CD14-positive monocyte (primary cell): ENCODE measurements around the gene EYS. TPM values are rescaled to one million over a fixed set of nuclear protein-coding genes. Genes with fewer than 3 reads are reported as not detected.

Experiments used
- DNase-seq, 3 donors: peaks; one replicate each; pipeline ENCODE4 v3.0.0-alpha.2; 2011 to 2022
- H2AFZ ChIP-seq: 2 replicates; pipeline ENCODE4 v1.6.0; 2012; ENCODE audit warnings: mild to moderate bottlenecking, low read depth, low read length, inconsistent platforms; ENCODE audit not compliant: insufficient read depth, poor library complexity, severe bottlenecking
- H3K27ac ChIP-seq, 2 donors: 1 replicate in 1 of 2; 2 replicates in 1 of 2; pipeline ENCODE4 v1.5.1; 2012 to 2013; ENCODE audit warnings: low read length in 2 of 2, control low read depth in 1 of 2, inconsistent platforms in 1 of 2, low read depth in 1 of 2, mild to moderate bottlenecking in 1 of 2
- H3K27me3 ChIP-seq, 2 donors: one replicate each; pipeline versions ENCODE4 v1.6.0 to v1.6.1; 2011 to 2013; ENCODE audit warnings: low read length in 2 of 2; ENCODE audit not compliant: control insufficient read depth in 2 of 2, insufficient read depth in 2 of 2
- H3K36me3 ChIP-seq, 2 donors: replicated peaks in 1 of 2; 1 replicate in 1 of 2; 2 replicates in 1 of 2; pipeline versions ENCODE4 v1.5.1 to v1.6.1; 2012 to 2013; ENCODE audit warnings: low read length in 2 of 2, control low read depth in 1 of 2, inconsistent platforms in 1 of 2, mild to moderate bottlenecking in 1 of 2; ENCODE audit not compliant: insufficient read depth in 2 of 2, control insufficient read depth in 1 of 2
- H3K4me1 ChIP-seq, 2 donors: 1 replicate in 1 of 2; 2 replicates in 1 of 2; pipeline versions ENCODE4 v1.5.1 to v1.6.1; 2012 to 2013; ENCODE audit warnings: low read length in 2 of 2, control low read depth in 1 of 2, inconsistent platforms in 1 of 2, mild to moderate bottlenecking in 1 of 2, moderate library complexity in 1 of 2; ENCODE audit not compliant: insufficient read depth in 2 of 2, control insufficient read depth in 1 of 2
- H3K4me2 ChIP-seq: replicated peaks from 2 replicates; pipeline ENCODE3; 2012; ENCODE audit warnings: low read length, moderate library complexity, mild to moderate bottlenecking; ENCODE audit not compliant: poor library complexity, severe bottlenecking; ENCODE audit errors: extremely low read depth
- H3K4me3 ChIP-seq, 3 experiments: fragments of 200-600 bp in 1 of 3; sonication (generic) in 1 of 3; replicated peaks in 1 of 3; 1 replicate in 2 of 3; 2 replicates in 1 of 3; pipeline ENCODE4 v1.5.1; 2011 to 2013; ENCODE audit warnings: low read length in 3 of 3, mild to moderate bottlenecking in 3 of 3, control low read depth in 2 of 3, low read depth in 2 of 3, inconsistent platforms in 1 of 3, moderate library complexity in 1 of 3
- H3K79me2 ChIP-seq: 2 replicates; pipeline ENCODE4 v1.6.0; 2012; ENCODE audit warnings: mild to moderate bottlenecking, control low read depth, inconsistent platforms, low read length, moderate library complexity; ENCODE audit not compliant: insufficient read depth
- H3K9ac ChIP-seq: 2 replicates; pipeline ENCODE4 v1.6.0; 2017; ENCODE audit warnings: low read length, mild to moderate bottlenecking; ENCODE audit not compliant: insufficient read depth, poor library complexity, severe bottlenecking
- H3K9me3 ChIP-seq, 2 donors: replicated peaks in 1 of 2; 1 replicate in 1 of 2; 2 replicates in 1 of 2; pipeline versions ENCODE4 v1.5.1 to v1.6.1; 2012 to 2013; ENCODE audit warnings: low read length in 2 of 2, control low read depth in 1 of 2; ENCODE audit not compliant: control insufficient read depth in 1 of 2, insufficient read depth in 1 of 2
- H4K20me1 ChIP-seq: 2 replicates; pipeline ENCODE4 v1.6.0; 2012; ENCODE audit warnings: mild to moderate bottlenecking, low read length, control low read depth, moderate library complexity; ENCODE audit not compliant: insufficient read depth
- H3K27ac Mint-ChIP-seq, 7 donors: one replicate each; pipeline ENCODE4 v1.8.0; 2020; ENCODE audit warnings: mild to moderate bottlenecking in 7 of 7, mixed read lengths in 7 of 7, moderate library complexity in 6 of 7, inconsistent platforms in 2 of 7
- H3K27me3 Mint-ChIP-seq, 3 donors: one replicate each; pipeline ENCODE4 v1.8.0; 2021 to 2022; ENCODE audit warnings: low read depth in 3 of 3, mild to moderate bottlenecking in 3 of 3, mixed read lengths in 3 of 3, moderate library complexity in 3 of 3, inconsistent platforms in 1 of 3
- H3K36me3 Mint-ChIP-seq, 2 donors: one replicate each; pipeline ENCODE4 v1.8.0; 2020; ENCODE audit warnings: mixed read lengths in 2 of 2, inconsistent platforms in 1 of 2, mild to moderate bottlenecking in 1 of 2
- H3K4me1 Mint-ChIP-seq: one replicate; pipeline ENCODE4 v1.8.0; 2020; ENCODE audit warnings: mild to moderate bottlenecking, mixed read lengths
- H3K4me3 Mint-ChIP-seq, 2 donors: one replicate each; pipeline ENCODE4 v1.8.0; 2020; ENCODE audit warnings: mild to moderate bottlenecking in 2 of 2, mixed read lengths in 2 of 2, moderate library complexity in 1 of 2
- H3K9me3 Mint-ChIP-seq, 7 donors: one replicate each; pipeline ENCODE4 v1.8.0; 2020 to 2022; ENCODE audit warnings: mixed read lengths in 7 of 7, mild to moderate bottlenecking in 6 of 7, moderate library complexity in 6 of 7, inconsistent platforms in 2 of 7
- CTCF ChIP-seq: fragments of 200-600 bp; IDR thresholded peaks from one replicate; pipeline ENCODE4 v1.8.0; 2022; ENCODE audit warnings: antibody characterized with exemption, mild to moderate bottlenecking
- WGBS: methylation state at CpG from one replicate; pipeline ENCODE4 v1.1.5; 2013; ENCODE audit warnings: missing lambda C conversion rate; ENCODE audit not compliant: insufficient coverage; 5-methylcytosine and 5-hydroxymethylcytosine counted together
- intact Hi-C, 2 donors: fragments of 100-400 bp; cut with micrococcal nuclease; formaldehyde crosslinking; loops; one replicate each; pipeline versions ENCODE4 v1.15.0 to v1.15.1; 2023
- polyA plus RNA-seq, 3 donors: library from polyadenylated mRNA; depleted of rRNA in 1 of 3; unstranded in 2 of 3; stranded (reverse) in 1 of 3; fragments of 300-500 nt in 2 of 3; fragments of >200 nt in 1 of 3; fragmentation: Illumina TruSeq in 2 of 3; gene quantifications; 1 replicate in 2 of 3; 2 replicates in 1 of 3; pipeline ENCODE4 v1.2.3, GENCODE V29; 2012 to 2021

EYS gene
- polyA plus RNA-seq, 3 donors, result 0.01 to 0.03 TPM; not detected in 1

- peaks cover 8% of the 10 kb centered on the region for H3K4me1 Mint-ChIP-seq
- DNase-seq, result no peak
- H3K9me3 Mint-ChIP-seq, result no peaks in the 10 kb centered on the region
- intact Hi-C loops, result no loop called here
- H3K27me3 Mint-ChIP-seq, result peaks cover 0 to 1% (median 0%) of the 10 kb centered on the region in 3 donors
- no peak overlapping the region for H3K27ac Mint-ChIP-seq
- Histone ChIP-seq H3K79me2 (peaks cover 99% of the 10 kb centered on the region), H3K4me2 (no peak overlapping the region), H2AFZ (no peak overlapping the region), H3K27me3 (no peaks in the 10 kb centered on the region), H3K9me3 (no peaks in the 10 kb centered on the region), H3K9ac (no peak overlapping the region), H3K36me3 (peaks cover 0 to 14% of the 10 kb centered on the region in 2 donors), H3K27ac (no peak overlapping the region), H3K4me1 (no peaks in the 10 kb centered on the region), H3K4me3 (no peak overlapping the region), H4K20me1 (peaks cover 100% of the 10 kb centered on the region)
- H3K36me3 Mint-ChIP-seq, result peaks cover 3 to 10% of the 10 kb centered on the region in 2 donors
- TF ChIP-seq CTCF, result no peak
- no peak overlapping the region for H3K4me3 Mint-ChIP-seq
- WGBS, result 100% methylated on average over 2 of the region's 6 CpGs
Measured at GRCh38 chr6:63671098-63671754, 2035.8 kb downstream of the EYS start.
